ENCODE results near the gene CIBAR2. TPM values are rescaled to one million over a fixed set of nuclear protein-coding genes. Genes with fewer than 3 reads are reported as not detected.
A peak's percentile ranks its signal among the peaks of the same experiment; 100 is the strongest.

The CIBAR2 gene
- total RNA-seq, 1 experiment from 2014 or later = not detected

- peaks cover 12 to 20% of the 10 kb centered on the region in 2 experiments for H3K4me1 Mint-ChIP-seq
- no peak overlapping the region for H3K14ac ChIP-seq (ENCODE audit: insufficient read depth, low read length)
- H3K4ac ChIP-seq (ENCODE audit: low read depth, low read length) = no peak overlapping the region
- no peak overlapping the region for H2BK5ac ChIP-seq (ENCODE audit: insufficient read length, low read length)
- H3K27ac ChIP-seq (ENCODE audit: insufficient read length, low read depth, low read length) = no peak overlapping the region
- no peaks in the 10 kb centered on the region for H3K79me1 ChIP-seq (ENCODE audit: insufficient read depth, low read depth, low read length, poor library complexity, severe bottlenecking)
- H3K9ac ChIP-seq (ENCODE audit: extremely low read depth, insufficient read length, low read length) = no peak overlapping the region
- H3K27me3 Mint-ChIP-seq (ENCODE audit: low read depth) = peaks cover 18% of the 10 kb centered on the region
- peak; percentile 57 for DNase-seq
- H3K79me2 ChIP-seq (ENCODE audit: insufficient read depth, low read length) = no peaks in the 10 kb centered on the region
- no peak overlapping the region for H2AFZ ChIP-seq (ENCODE audit: low read length)
- no CpG with 5 or more reads among the region's 16 CpGs for WGBS (ENCODE audit: extremely low coverage, insufficient read length, low lambda C conversion rate)
- H2BK12ac ChIP-seq (ENCODE audit: insufficient read length, low read depth, low read length) = no peak overlapping the region
- H3K4me3 Mint-ChIP-seq = no peak overlapping the region
- H3K23me2 ChIP-seq (ENCODE audit: insufficient read length, low read depth, low read length, poor library complexity, severe bottlenecking) = no peaks in the 10 kb centered on the region
- no peak overlapping the region for H3K27ac Mint-ChIP-seq
- H2AK5ac ChIP-seq (ENCODE audit: insufficient read length, low read length) = no peak overlapping the region
- no peak overlapping the region for H4K5ac ChIP-seq (ENCODE audit: insufficient read length, low read depth, low read length)
- no peak overlapping the region for H4K91ac ChIP-seq (ENCODE audit: insufficient read length, low read depth, low read length)
- no peaks in the 10 kb centered on the region for H3K9me3 Mint-ChIP-seq
- H2BK15ac ChIP-seq (ENCODE audit: low read depth, low read length) = no peak overlapping the region
- TF ChIP-seq, protein P1, sequence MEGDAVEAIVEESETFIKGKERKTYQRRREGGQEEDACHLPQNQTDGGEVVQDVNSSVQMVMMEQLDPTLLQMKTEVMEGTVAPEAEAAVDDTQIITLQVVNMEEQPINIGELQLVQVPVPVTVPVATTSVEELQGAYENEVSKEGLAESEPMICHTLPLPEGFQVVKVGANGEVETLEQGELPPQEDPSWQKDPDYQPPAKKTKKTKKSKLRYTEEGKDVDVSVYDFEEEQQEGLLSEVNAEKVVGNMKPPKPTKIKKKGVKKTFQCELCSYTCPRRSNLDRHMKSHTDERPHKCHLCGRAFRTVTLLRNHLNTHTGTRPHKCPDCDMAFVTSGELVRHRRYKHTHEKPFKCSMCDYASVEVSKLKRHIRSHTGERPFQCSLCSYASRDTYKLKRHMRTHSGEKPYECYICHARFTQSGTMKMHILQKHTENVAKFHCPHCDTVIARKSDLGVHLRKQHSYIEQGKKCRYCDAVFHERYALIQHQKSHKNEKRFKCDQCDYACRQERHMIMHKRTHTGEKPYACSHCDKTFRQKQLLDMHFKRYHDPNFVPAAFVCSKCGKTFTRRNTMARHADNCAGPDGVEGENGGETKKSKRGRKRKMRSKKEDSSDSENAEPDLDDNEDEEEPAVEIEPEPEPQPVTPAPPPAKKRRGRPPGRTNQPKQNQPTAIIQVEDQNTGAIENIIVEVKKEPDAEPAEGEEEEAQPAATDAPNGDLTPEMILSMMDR (conservative IDR thresholded peaks at IDR 0.05) = peak; percentile 55; the same call in 2 of the 3 replicates
- H3K4me1 ChIP-seq (ENCODE audit: insufficient read depth, low read length) = no peaks in the 10 kb centered on the region
- H2BK120ac ChIP-seq (ENCODE audit: low read depth, low read length, poor library complexity, severe bottlenecking) = no peak overlapping the region
- no peak overlapping the region for H2BK20ac ChIP-seq (ENCODE audit: low read depth, low read length, poor library complexity, severe bottlenecking)
- no peak overlapping the region for H4K8ac ChIP-seq (replicated peaks; ENCODE audit: insufficient read length, low read depth, low read length)
- H3K23ac ChIP-seq (ENCODE audit: insufficient read length, low read depth, low read length) = no peak overlapping the region
- H3K4me2 ChIP-seq (ENCODE audit: insufficient read depth, insufficient read length, low read length) = no peak overlapping the region
- no peaks in the 10 kb centered on the region for H3K27me3 ChIP-seq (ENCODE audit: insufficient read depth, low read length)
- no peak overlapping the region for H3T11ph ChIP-seq (ENCODE audit: low read length)
- H3K56ac ChIP-seq (ENCODE audit: insufficient read length, low read depth, low read length) = no peak overlapping the region
- H3K36me3 Mint-ChIP-seq (ENCODE audit: insufficient read depth in 1 of 3, low read depth in 3 of 3) = no peaks in the 10 kb centered on the region; a peak in 1 of 7 replicates
- H4K20me1 ChIP-seq (ENCODE audit: control insufficient read depth, insufficient read depth, insufficient read length) = no peaks in the 10 kb centered on the region
- H3K9me3 ChIP-seq (ENCODE audit: control insufficient read depth, low read depth, low read length) = no peaks in the 10 kb centered on the region
- H3K18ac ChIP-seq (ENCODE audit: insufficient read length, low read depth, low read length) = no peak overlapping the region
Observed at GRCh38 chr16:85056211-85056748, 56.0 kb downstream of the CIBAR2 start.

Measured in H9 (cell line).